ENCODE data around the gene ARID3A. TPM values are rescaled to one million over a fixed set of nuclear protein-coding genes. Genes with fewer than 3 reads are reported as not detected.

Gene ARID3A
- polyA plus RNA-seq, 5 donors = 17.0 to 28.0 (median 20.3) TPM

DNA sequence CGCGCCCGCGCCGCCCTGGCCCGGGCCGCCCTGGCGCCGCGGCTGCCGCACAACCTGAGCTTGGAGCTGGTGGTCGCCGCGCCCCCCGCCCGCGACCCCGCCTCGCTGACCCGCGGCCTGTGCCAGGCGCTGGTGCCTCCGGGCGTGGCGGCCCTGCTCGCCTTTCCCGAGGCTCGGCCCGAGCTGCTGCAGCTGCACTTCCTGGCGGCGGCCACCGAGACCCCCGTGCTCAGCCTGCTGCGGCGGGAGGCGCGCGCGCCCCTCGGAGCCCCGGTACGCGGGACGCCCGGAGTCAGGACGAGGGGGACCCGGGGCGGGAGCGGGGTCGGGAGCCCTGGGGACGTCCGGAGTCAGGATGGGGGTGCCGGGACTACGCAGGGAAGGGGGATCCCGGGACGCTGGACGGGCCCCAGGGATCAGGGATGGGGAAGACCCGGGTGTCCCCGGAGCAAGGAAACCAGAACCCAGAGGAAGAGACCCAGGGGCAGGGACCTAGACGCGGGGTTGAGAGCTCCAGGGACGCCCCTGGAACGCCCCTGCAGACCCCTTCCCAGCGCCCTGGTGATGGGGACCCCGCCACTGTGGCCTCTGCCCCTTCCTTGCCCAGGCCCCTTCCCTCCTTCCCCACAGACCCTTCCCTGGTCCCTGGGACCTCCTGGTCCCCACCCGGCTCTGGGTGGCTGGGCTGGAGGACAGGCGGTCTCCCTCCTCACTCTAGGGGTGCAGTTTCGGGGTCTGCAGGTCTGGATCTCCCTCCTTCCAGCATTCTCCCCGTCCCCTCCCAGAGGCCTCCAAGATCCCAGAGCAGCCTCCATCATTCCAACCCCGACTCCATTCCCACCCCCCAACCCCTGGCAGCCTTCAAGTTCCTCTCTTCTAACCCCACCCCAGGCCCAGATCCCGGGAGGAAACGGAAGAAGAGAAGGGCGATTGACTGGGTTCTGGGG is 75.0 kb downstream of the ARID3A start:
- no peak for DNase-seq

- no peak for DNase-seq
Observed at GRCh38 chr19:1001538-1002166, 75.8 kb downstream of the ARID3A start.

DNA sequence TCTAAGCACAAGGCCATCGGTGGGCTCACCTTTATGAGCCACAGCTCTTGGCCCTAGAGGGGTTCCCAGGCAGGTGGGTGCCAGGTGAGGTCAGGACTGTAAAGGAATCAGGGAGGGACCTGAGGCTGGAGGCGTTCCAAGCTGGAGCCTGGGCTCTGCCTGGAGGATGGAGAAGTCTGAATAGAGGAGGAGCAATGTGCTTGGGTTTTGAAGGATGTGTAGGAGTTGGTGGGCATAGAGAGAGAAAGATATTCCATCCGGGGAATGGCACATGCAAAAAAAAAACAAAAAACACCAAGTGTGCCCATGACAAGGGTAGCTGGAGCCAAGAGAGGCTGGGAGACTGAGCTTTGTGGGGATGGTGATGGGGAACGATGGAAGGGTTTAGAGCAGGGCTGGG is 76.8 kb downstream of the ARID3A start:
- no peak for DNase-seq

DNA sequence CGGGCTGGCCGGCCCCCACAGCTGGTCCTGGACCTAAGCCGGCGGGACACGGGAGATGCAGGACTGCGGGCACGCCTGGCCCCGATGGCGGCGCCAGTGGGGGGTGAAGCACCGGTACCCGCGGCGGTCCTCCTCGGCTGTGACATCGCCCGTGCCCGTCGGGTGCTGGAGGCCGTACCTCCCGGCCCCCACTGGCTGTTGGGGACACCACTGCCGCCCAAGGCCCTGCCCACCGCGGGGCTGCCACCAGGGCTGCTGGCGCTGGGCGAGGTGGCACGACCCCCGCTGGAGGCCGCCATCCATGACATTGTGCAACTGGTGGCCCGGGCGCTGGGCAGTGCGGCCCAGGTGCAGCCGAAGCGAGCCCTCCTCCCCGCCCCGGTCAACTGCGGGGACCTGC is 77.4 kb downstream of the ARID3A start:
- DNase-seq = no peak

GRCh38 chr19:1004204-1004802 is 78.5 kb downstream of the ARID3A start:
- no peak for DNase-seq

DNA sequence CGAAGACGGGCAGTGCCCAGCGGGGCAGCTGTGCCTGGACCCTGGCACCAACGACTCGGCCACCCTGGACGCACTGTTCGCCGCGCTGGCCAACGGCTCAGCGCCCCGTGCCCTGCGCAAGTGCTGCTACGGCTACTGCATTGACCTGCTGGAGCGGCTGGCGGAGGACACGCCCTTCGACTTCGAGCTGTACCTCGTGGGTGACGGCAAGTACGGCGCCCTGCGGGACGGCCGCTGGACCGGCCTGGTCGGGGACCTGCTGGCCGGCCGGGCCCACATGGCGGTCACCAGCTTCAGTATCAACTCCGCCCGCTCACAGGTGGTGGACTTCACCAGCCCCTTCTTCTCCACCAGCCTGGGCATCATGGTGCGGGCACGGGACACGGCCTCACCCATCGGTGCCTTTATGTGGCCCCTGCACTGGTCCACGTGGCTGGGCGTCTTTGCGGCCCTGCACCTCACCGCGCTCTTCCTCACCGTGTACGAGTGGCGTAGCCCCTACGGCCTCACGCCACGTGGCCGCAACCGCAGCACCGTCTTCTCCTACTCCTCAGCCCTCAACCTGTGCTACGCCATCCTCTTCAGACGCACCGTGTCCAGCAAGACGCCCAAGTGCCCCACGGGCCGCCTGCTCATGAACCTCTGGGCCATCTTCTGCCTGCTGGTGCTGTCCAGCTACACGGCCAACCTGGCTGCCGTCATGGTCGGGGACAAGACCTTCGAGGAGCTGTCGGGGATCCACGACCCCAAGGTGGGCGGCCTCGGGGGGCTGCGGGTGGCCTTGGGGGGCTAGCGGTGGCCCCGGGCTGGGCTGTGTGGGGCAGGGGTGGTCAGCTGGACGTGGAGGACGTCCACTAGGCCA is 79.2 kb downstream of the ARID3A start:
- no peak for DNase-seq

DNA sequence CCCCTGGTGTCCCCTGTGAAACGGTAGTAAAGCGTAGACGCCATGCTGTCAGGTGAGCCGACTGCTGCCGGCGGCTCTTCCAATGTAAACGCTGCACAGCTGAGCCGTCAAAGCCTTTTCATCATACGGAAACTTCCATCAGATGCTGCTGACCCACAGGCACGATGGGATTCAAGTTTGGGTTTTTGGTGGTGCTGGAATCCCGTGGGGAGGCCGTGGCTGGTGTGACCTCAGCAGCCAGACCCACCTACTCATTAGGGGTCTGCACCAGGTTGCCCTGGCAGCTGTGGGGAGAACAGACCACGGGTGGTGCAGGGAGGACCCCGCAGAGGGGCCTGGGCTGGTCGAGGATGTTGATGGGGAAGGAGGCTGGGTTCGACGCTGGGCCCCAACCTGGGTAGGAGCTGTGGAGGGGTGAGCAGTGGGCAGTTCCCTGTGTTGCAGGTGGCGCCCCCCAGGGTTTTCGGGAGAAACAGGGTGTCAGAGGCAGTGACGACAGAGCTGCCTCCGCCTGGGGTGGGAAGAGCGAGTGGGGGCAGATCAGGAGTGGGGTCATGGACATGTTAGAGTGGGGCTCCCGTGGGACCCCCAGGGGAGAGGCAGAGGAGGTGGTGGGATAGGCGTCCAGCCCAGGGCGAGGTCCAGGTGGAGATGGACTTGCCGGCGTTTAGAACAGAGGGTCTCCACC is 81.0 kb downstream of the ARID3A start:
- no peak for DNase-seq

DNA sequence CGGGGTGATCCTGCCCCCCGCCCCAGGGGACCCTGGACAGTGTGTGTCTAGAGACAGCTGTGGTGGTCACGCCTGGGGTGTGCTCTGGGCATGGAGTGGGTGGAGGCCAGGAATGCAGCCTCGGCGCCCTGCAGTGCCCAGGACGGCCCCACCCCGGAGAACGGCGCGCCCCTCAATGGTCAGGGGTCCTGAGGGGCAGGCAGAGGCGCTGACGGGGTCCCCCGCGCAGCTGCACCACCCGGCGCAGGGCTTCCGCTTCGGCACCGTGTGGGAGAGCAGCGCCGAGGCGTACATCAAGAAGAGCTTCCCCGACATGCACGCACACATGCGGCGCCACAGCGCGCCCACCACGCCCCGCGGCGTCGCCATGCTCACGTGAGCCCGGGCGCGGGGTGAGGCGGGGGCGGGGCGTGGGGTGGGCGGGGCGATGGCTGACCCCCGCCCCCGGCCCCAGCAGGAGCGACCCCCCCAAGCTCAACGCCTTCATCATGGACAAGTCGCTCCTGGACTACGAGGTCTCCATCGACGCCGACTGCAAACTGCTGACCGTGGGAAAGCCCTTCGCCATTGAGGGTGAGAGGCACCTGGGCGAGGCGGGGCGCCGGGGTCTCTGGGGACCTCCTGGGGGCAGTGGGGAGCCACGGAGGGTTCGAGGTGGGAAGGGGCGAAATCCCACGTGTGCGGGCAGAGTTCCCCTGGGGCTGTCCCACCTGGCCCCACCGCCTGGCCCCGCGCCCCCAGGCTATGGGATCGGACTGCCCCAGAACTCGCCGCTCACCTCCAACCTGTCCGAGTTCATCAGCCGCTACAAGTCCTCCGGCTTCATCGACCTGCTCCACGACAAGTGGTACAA is 81.8 kb downstream of the ARID3A start:
- DNase-seq = no peak

GRCh38 chr19:1008268-1009040 is 82.6 kb downstream of the ARID3A start:
- no peak for DNase-seq

DNA sequence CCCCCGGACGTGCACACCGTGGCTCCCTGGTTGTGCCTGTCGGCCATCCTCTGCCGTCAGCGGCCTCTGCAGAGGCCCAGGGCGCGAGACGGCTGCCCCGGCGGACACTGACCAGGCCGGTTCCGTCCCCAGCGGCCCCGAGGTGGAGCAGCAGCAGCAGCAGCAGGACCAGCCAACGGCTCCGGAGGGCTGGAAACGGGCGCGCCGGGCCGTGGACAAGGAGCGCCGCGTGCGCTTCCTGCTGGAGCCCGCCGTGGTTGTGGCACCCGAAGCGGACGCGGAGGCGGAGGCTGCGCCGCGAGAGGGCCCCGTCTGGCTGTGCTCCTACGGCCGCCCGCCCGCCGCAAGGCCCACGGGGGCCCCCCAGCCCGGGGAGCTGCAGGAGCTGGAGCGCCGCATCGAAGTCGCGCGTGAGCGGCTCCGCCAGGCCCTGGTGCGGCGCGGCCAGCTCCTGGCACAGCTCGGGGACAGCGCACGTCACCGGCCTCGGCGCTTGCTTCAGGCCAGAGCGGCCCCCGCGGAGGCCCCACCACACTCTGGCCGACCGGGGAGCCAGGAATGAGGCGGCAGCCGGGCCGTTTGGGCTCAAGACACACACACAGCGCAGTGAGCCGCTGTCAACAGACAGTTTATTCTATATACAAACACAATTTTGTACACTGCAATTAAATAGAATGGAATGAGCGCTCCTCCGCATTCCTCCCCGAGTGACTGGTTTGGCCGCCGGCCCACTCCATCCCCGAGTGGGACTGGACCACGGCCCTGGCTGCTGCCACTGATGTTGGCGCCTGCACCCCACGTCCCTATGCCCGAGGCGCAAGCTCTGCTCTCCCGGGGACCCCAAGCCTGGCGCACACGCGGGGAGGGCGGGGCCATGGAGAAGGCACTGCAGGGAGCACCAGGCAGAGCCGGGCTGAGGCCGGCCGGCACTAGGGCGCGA is 83.5 kb downstream of the ARID3A start:
- DNase-seq = peak; percentile 78 to 85

- no peak for DNase-seq
Observed at GRCh38 chr19:1009981-1010538, 84.2 kb downstream of the ARID3A start.

DNA sequence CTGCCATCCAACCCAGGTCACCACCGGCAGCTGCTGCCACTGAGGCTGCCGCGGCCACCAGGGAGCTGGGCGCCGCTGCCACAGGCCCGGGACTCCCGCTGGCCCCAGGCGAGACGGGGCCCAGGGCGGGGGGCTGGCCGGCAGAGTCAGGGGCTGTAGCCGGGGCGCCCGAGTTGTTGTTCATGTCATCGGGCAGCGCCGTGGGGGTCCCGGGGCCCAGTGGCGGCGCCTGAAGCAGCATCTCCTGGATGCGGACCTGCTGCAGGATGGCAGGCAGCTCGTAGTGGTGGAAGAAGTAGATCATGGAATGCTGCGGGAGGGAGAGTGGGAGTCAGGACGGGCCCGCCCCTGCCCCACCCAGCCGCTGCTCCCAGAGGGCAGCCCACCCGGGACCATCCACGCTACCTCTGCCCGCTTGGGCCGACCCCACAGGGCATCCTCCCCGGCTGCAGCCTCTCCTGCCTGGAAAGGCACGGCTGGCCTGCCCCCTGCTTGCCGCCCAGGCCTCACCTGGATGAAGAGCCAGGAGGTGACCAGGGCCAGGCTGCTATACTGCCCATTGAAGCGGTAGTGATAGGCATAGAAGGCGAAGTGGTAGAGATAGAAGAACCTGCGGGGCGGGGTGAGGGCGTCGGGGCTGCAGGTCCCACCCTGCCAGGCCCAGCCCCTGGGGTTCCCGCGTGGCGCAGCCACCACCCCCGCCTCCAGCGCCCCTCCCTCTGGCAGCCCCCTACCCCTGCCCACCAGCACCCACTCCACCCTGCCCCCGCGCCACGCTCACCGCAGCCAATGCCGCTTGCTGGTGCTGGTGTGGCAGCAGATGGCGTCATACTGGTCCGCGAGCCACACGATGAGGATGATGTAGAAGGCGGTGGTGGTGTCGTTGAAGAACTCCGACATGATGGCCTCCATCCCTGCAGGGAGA is 85.0 kb downstream of the ARID3A start:
- DNase-seq = no peak

DNA sequence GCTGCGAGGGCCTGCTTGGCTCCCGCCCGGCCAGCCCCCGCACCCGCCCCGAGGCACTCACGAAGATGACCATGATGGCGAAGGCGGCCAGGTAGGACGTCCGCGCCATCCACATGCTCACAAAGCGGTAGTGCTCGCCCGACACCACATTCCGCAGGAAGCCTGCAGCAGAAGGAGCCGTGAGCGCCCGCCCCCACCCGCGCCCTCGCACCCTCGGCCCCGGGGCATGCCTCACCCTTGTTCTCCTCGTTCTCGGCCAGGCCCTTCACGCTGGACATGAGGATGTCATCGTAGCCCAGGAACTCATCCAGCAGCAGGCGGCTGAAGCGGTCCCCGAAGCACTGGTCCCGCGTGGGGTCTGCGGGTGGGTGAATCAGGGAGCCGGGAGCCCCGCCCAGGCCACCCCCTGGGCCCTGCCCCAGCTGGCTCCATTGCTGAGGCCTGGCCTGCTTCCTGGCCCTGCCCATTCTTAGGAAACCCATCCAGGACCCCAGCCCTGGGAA is 86.0 kb downstream of the ARID3A start:
- DNase-seq = no peak

DNA sequence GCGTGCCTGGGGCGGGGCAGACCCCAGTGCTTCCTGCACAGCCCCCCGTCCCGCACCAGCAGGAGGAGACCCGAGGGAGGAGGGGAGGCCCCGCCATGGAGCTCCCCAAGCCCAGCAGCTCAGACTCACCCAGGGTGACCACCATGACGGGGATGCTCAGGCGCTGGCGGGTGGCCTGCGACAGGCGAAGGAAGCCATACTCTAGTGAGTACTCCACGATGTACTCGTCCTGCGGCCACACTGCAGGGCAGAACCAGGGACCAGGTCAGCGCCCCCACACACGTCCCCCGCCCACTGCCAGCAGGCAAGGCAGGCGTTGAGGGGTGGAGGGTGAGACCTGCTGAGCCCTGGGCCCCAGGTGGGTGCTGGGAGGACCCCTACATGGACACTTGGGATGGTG is 86.5 kb downstream of the ARID3A start:
- no peak for DNase-seq

- DNase-seq = no peak
Observed at GRCh38 chr19:1013218-1013617, 87.4 kb downstream of the ARID3A start.
